Measurements from ENCODE around the gene NTM.

GRCh38 chr11:132298357-132298756 lies 927.9 kb downstream of the NTM start:
- TF ChIP-seq CTCF (IDR thresholded peaks at IDR 0.05; ENCODE audit: low read depth, low read length, poor library complexity, severe bottlenecking) (no peak), EZH2phosphoT487 (IDR thresholded peaks at IDR 0.05; ENCODE audit: borderline replicate concordance, low read length) (no peak)
